CD4-positive, CD25-positive, alpha-beta regulatory T cell (primary cell): ENCODE measurements around the gene WNT8A. TPM values are rescaled to one million over a fixed set of nuclear protein-coding genes. Genes with fewer than 3 reads are reported as not detected.

Source experiments
- ATAC-seq, 2 donors: fragments of 150-1000 bp; cut with Tn5 transposase; one replicate each; pipeline ENCODE4 v1.10.0; 2021; ENCODE audit warnings: low read depth in 2 of 2, moderate number of reproducible peaks in 2 of 2, moderate library complexity in 1 of 2
- DNase-seq, 3 donors: peaks; one replicate each; pipeline versions ENCODE4 v3.0.0 to v3.0.0-alpha.2; 2012 to 2022; ENCODE audit warnings: mixed read lengths in 1 of 3
- H3K27ac ChIP-seq: one replicate; pipeline ENCODE4 v1.7.0; 2013; ENCODE audit warnings: mild to moderate bottlenecking, low read length; ENCODE audit not compliant: insufficient read depth, poor library complexity, severe bottlenecking
- H3K27me3 ChIP-seq: one replicate; pipeline ENCODE4 v1.7.0; 2013; ENCODE audit warnings: low read length; ENCODE audit not compliant: control insufficient read depth, insufficient read depth
- H3K36me3 ChIP-seq: one replicate; pipeline ENCODE4 v1.7.0; 2013; ENCODE audit warnings: mild to moderate bottlenecking, low read length, moderate library complexity; ENCODE audit not compliant: control insufficient read depth, insufficient read depth
- H3K4me1 ChIP-seq: 2 replicates; pipeline ENCODE4 v1.7.0; 2013; ENCODE audit warnings: mild to moderate bottlenecking, low read length; ENCODE audit not compliant: insufficient read depth, control insufficient read depth, poor library complexity, severe bottlenecking
- H3K4me3 ChIP-seq: one replicate; pipeline ENCODE4 v1.7.0; 2013; ENCODE audit warnings: low read depth, mild to moderate bottlenecking, low read length, moderate library complexity
- H3K9me3 ChIP-seq, 2 experiments: 1 replicate in 1 of 2; 2 replicates in 1 of 2; pipeline ENCODE4 v1.7.0; 2013; ENCODE audit warnings: low read length in 2 of 2, mild to moderate bottlenecking in 1 of 2, moderate library complexity in 1 of 2; ENCODE audit not compliant: control insufficient read depth in 2 of 2
- H3K27ac Mint-ChIP-seq, 3 donors: one replicate each; pipeline ENCODE4 v1.8.0; 2020 to 2022; ENCODE audit warnings: mild to moderate bottlenecking in 3 of 3, mixed read lengths in 3 of 3, moderate library complexity in 2 of 3
- H3K27me3 Mint-ChIP-seq: one replicate; pipeline ENCODE4 v1.8.0; 2022; ENCODE audit warnings: mild to moderate bottlenecking, mixed read lengths
- H3K36me3 Mint-ChIP-seq: one replicate; pipeline ENCODE4 v1.8.0; 2020; ENCODE audit warnings: mixed read lengths
- H3K4me1 Mint-ChIP-seq, 4 donors: one replicate each; pipeline ENCODE4 v1.8.0; 2020 to 2022; ENCODE audit warnings: mixed read lengths in 4 of 4, mild to moderate bottlenecking in 1 of 4
- H3K4me3 Mint-ChIP-seq, 4 donors: one replicate each; pipeline ENCODE4 v1.8.0; 2020 to 2022; ENCODE audit warnings: mild to moderate bottlenecking in 4 of 4, mixed read lengths in 4 of 4, moderate library complexity in 3 of 4
- H3K9me3 Mint-ChIP-seq, 7 donors: one replicate each; pipeline ENCODE4 v1.8.0; 2020 to 2022; ENCODE audit warnings: mixed read lengths in 7 of 7, mild to moderate bottlenecking in 3 of 7, moderate library complexity in 2 of 7
- polyA plus RNA-seq, 4 donors: library from polyadenylated mRNA; unstranded; fragments of 300-500 nt; fragmentation: Illumina TruSeq; gene quantifications; one replicate each; pipeline ENCODE4 v1.2.3, GENCODE V29; 2021
- total RNA-seq: library from RNA; stranded (reverse); gene quantifications from one replicate; pipeline ENCODE4 v1.2.3, GENCODE V29; 2022

Gene WNT8A
- total and polyA plus RNA-seq, 5 donors from 2014 or later = not detected

- H3K36me3 ChIP-seq = no peaks in the 10 kb centered on the region
- H3K27me3 Mint-ChIP-seq = peaks cover 27% of the 10 kb centered on the region
- ATAC-seq (no peak), DNase-seq (no peak)
- H3K9me3 ChIP-seq = no peaks in the 10 kb centered on the region
- H3K27ac Mint-ChIP-seq = no peak overlapping the region
- H3K4me3 ChIP-seq = no peak overlapping the region
- H3K4me1 ChIP-seq = peaks cover 4% of the 10 kb centered on the region
- no peak overlapping the region for H3K4me3 Mint-ChIP-seq
- H3K27me3 ChIP-seq = peaks cover 2% of the 10 kb centered on the region
- H3K9me3 Mint-ChIP-seq = no peaks in the 10 kb centered on the region
- H3K36me3 Mint-ChIP-seq = no peaks in the 10 kb centered on the region
- H3K4me1 Mint-ChIP-seq = peaks cover 0 to 3% (median 0%) of the 10 kb centered on the region in 4 donors
- H3K27ac ChIP-seq = no peak overlapping the region
These were observed 44.5 kb downstream of the WNT8A start for GRCh38 chr5:138128334-138128733.

GRCh38 chr5:138129347-138129746, 45.5 kb downstream of the WNT8A start:
- DNase-seq = no peak
- Histone ChIP-seq H3K27me3 (no peaks in the 10 kb centered on the region), H3K9me3 (no peaks in the 10 kb centered on the region), H3K4me1 (peaks cover 4% of the 10 kb centered on the region), H3K27ac (no peak overlapping the region), H3K4me3 (no peak overlapping the region), H3K36me3 (no peaks in the 10 kb centered on the region)
- Mint-ChIP-seq H3K36me3 (no peaks in the 10 kb centered on the region), H3K9me3 (no peaks in the 10 kb centered on the region), H3K27ac (no peak overlapping the region), H3K27me3 (peaks cover 32% of the 10 kb centered on the region), H3K4me3 (no peak overlapping the region), H3K4me1 (peaks cover 0 to 8% (median 0%) of the 10 kb centered on the region in 4 donors)
- ATAC-seq = no peak

GRCh38 chr5:138132543-138132942, 48.7 kb downstream of the WNT8A start:
- H3K36me3 Mint-ChIP-seq = no peaks in the 10 kb centered on the region
- peak overlapping the region; percentile 73 for H3K4me3 ChIP-seq
- H3K9me3 Mint-ChIP-seq = peaks cover 0 to 1% (median 0%) of the 10 kb centered on the region in 7 donors
- DNase-seq = no peak
- H3K27me3 ChIP-seq = peaks cover 2% of the 10 kb centered on the region
- no peaks in the 10 kb centered on the region for H3K9me3 ChIP-seq
- peaks cover 0 to 8% (median 0%) of the 10 kb centered on the region in 4 donors for H3K4me1 Mint-ChIP-seq
- H3K4me1 ChIP-seq = peaks cover 4% of the 10 kb centered on the region
- no peak overlapping the region for H3K27ac ChIP-seq
- H3K4me3 Mint-ChIP-seq = peak overlapping the region in 1 of 4 donors; percentile 77
- H3K27ac Mint-ChIP-seq = no peak overlapping the region
- peaks cover 32% of the 10 kb centered on the region for H3K27me3 Mint-ChIP-seq
- H3K36me3 ChIP-seq = no peaks in the 10 kb centered on the region
- no peak for ATAC-seq

GRCh38 chr5:138138949-138139780, 55.3 kb downstream of the WNT8A start, which contains the start of gene NME5:
NME5 (minus strand) TSS chr5:138139428; CDS start chr5:138138780, 648 bp downstream.
- no peak for ATAC-seq

GRCh38 chr5:138139781-138140090, 55.9 kb downstream of the WNT8A start:
- Histone ChIP-seq H3K4me3 (no peak overlapping the region), H3K27me3 (peaks cover 5% of the 10 kb centered on the region), H3K9me3 (no peaks in the 10 kb centered on the region), H3K27ac (no peak overlapping the region), H3K4me1 (no peaks in the 10 kb centered on the region), H3K36me3 (no peaks in the 10 kb centered on the region)
- Mint-ChIP-seq H3K27ac (no peak overlapping the region), H3K27me3 (peaks cover 40% of the 10 kb centered on the region), H3K4me1 (no peaks in the 10 kb centered on the region), H3K9me3 (peaks cover 0 to 1% (median 0%) of the 10 kb centered on the region in 7 donors), H3K36me3 (no peaks in the 10 kb centered on the region), H3K4me3 (no peak overlapping the region)
- no peak for DNase-seq
- no peak for ATAC-seq

More at GRCh38 chr5:138138949-138139780, 55.3 kb downstream of the WNT8A start, which contains the start of gene NME5:
- H3K9me3 Mint-ChIP-seq = peaks cover 0 to 1% (median 0%) of the 10 kb centered on the region in 7 donors
- peaks cover 5% of the 10 kb centered on the region for H3K27me3 ChIP-seq
- no peaks in the 10 kb centered on the region for H3K36me3 Mint-ChIP-seq
- H3K4me1 ChIP-seq = no peaks in the 10 kb centered on the region
- H3K4me3 ChIP-seq = no peak within 1 kb of the TSS
- no peak for DNase-seq
- H3K27me3 Mint-ChIP-seq = peaks cover 39% of the 10 kb centered on the region
- H3K27ac ChIP-seq = no peak within 1 kb of the TSS
- H3K4me3 Mint-ChIP-seq = peak within 1 kb of the TSS in 1 of 4 donors; percentile 18
- H3K9me3 ChIP-seq = no peaks in the 10 kb centered on the region
- H3K36me3 ChIP-seq = no peaks in the 10 kb centered on the region
- no peak within 1 kb of the TSS for H3K27ac Mint-ChIP-seq
- H3K4me1 Mint-ChIP-seq = no peaks in the 10 kb centered on the region

- no peak for ATAC-seq
- H3K4me1 Mint-ChIP-seq = no peaks in the 10 kb centered on the region
- Histone ChIP-seq H3K9me3 (no peaks in the 10 kb centered on the region), H3K4me3 (no peak overlapping the region), H3K4me1 (no peaks in the 10 kb centered on the region), H3K36me3 (no peaks in the 10 kb centered on the region), H3K27ac (no peak overlapping the region), H3K27me3 (peaks cover 5% of the 10 kb centered on the region)
- no peaks in the 10 kb centered on the region for H3K36me3 Mint-ChIP-seq
- no peak overlapping the region for H3K4me3 Mint-ChIP-seq
- no peak overlapping the region for H3K27ac Mint-ChIP-seq
- peaks cover 40% of the 10 kb centered on the region for H3K27me3 Mint-ChIP-seq
- no peak for DNase-seq
- H3K9me3 Mint-ChIP-seq = peaks cover 0 to 1% (median 0%) of the 10 kb centered on the region in 7 donors
These were observed 56.4 kb downstream of the WNT8A start for GRCh38 chr5:138140268-138140667.

Other genes with a start within 250 kb of the WNT8A start
- not detected for gene MYOT, start 216.2 kb upstream of the WNT8A start, total RNA-seq
- gene MYOT, start 216.2 kb upstream of the WNT8A start, polyA plus RNA-seq = under 1 TPM in 2 of 4 donors, not detected in 2; 0.37 to 0.64 TPM
- not detected for gene PKD2L2, start 194.6 kb upstream of the WNT8A start, total RNA-seq
- under 1 TPM; 0.22 to 0.60 (median 0.53) TPM for gene PKD2L2, start 194.6 kb upstream of the WNT8A start, polyA plus RNA-seq
- gene FAM13B, start 51.0 kb upstream of the WNT8A start, total RNA-seq = 65.8 TPM
- 10 to 100 TPM; 18.3 to 23.6 (median 19.8) TPM for gene FAM13B, start 51.0 kb upstream of the WNT8A start, polyA plus RNA-seq
- not detected for gene NME5, start 55.4 kb downstream of the WNT8A start, total RNA-seq
- not detected for gene NME5, start 55.4 kb downstream of the WNT8A start, polyA plus RNA-seq
- 20.9 TPM for gene BRD8, start 94.6 kb downstream of the WNT8A start, total RNA-seq
- 10 to 100 TPM; 19.5 to 32.9 (median 21.4) TPM for gene BRD8, start 94.6 kb downstream of the WNT8A start, polyA plus RNA-seq
- 0.91 TPM for gene KIF20A, start 95.1 kb downstream of the WNT8A start, total RNA-seq
- 1 to 10 TPM in 1 of 4 donors, under 1 TPM in 3; 0.29 to 1.1 (median 0.45) TPM for gene KIF20A, start 95.1 kb downstream of the WNT8A start, polyA plus RNA-seq
- 19.4 TPM for gene CDC23, start 129.3 kb downstream of the WNT8A start, total RNA-seq
- 10 to 100 TPM; 14.7 to 28.5 (median 24.4) TPM for gene CDC23, start 129.3 kb downstream of the WNT8A start, polyA plus RNA-seq
- gene GFRA3, start 190.6 kb downstream of the WNT8A start, total RNA-seq = not detected
- gene GFRA3, start 190.6 kb downstream of the WNT8A start, polyA plus RNA-seq = not detected
- 0.37 TPM for gene CDC25C, start 247.8 kb downstream of the WNT8A start, total RNA-seq
- gene CDC25C, start 247.8 kb downstream of the WNT8A start, polyA plus RNA-seq = under 1 TPM in 3 of 4 donors, not detected in 1; 0.22 to 0.64 (median 0.27) TPM